Activated T-cell treated with anti-CD3 and anti-CD28 coated beads, Interleukin-2, amount 50 U/mL, for 4 hours (primary cell): ENCODE data around the gene FILIP1L. TPM values are rescaled to one million over a fixed set of nuclear protein-coding genes. Genes with fewer than 3 reads are reported as not detected.

ENCODE experiments used
- ATAC-seq, 2 donors: fragments of 200-7000 bp; cut with Tn5 transposase; one replicate each; pipeline ENCODE4 v1.10.0; 2021
- DNase-seq: peaks from one replicate; pipeline ENCODE4 v3.0.0-alpha.2; 2020
- H3K27me3 Mint-ChIP-seq: one replicate; pipeline ENCODE4 v1.8.0; 2021; ENCODE audit warnings: low read depth, mixed read lengths
- H3K36me3 Mint-ChIP-seq: one replicate; pipeline ENCODE4 v1.8.0; 2022; ENCODE audit warnings: mixed read lengths; ENCODE audit not compliant: insufficient read depth
- H3K4me1 Mint-ChIP-seq: one replicate; pipeline ENCODE4 v1.8.0; 2021; ENCODE audit warnings: low read depth, mixed read lengths
- H3K4me3 Mint-ChIP-seq: one replicate; pipeline ENCODE4 v1.8.0; 2021; ENCODE audit warnings: mild to moderate bottlenecking, moderate library complexity, mixed read lengths
- H3K9me3 Mint-ChIP-seq: one replicate; pipeline ENCODE4 v1.8.0; 2021; ENCODE audit warnings: mixed read lengths
- total RNA-seq, 3 donors: library from RNA; stranded (reverse); gene quantifications; one replicate each; pipeline ENCODE4 v1.2.1, GENCODE V29; 2021

Gene FILIP1L
- total RNA-seq, 3 donors from 2014 or later: 0.08 to 0.28 TPM; not detected in 1

- DNase-seq (no peak), ATAC-seq (no peak)
- Mint-ChIP-seq H3K27me3 (no peaks in the 10 kb centered on the region), H3K36me3 (peaks cover 15% of the 10 kb centered on the region), H3K4me3 (peak overlapping the region; percentile 98), H3K9me3 (no peaks in the 10 kb centered on the region), H3K4me1 (peaks cover 40% of the 10 kb centered on the region)
These were observed 295.5 kb downstream of the FILIP1L start for GRCh38 chr3:99818818-99819217.

GRCh38 chr3:99817437-99818240 lies 296.7 kb downstream of the FILIP1L start, which contains the start of gene CMSS1:
Gene CMSS1 (plus strand): TSS chr3:99817862.
- ATAC-seq (peak; percentile 95 to 96), DNase-seq (peak; percentile 98)
- H3K9me3 Mint-ChIP-seq: no peaks in the 10 kb centered on the region
- H3K27me3 Mint-ChIP-seq: no peaks in the 10 kb centered on the region
- H3K4me3 Mint-ChIP-seq: peak within 1 kb of the TSS; percentile 98
- peaks cover 35% of the 10 kb centered on the region for H3K4me1 Mint-ChIP-seq
- peaks cover 15% of the 10 kb centered on the region for H3K36me3 Mint-ChIP-seq

GRCh38 chr3:99817047-99817436 lies 297.3 kb downstream of the FILIP1L start:
- no peak for ATAC-seq
- Mint-ChIP-seq H3K27me3 (no peaks in the 10 kb centered on the region), H3K9me3 (no peaks in the 10 kb centered on the region), H3K4me3 (peak overlapping the region; percentile 98), H3K36me3 (peaks cover 15% of the 10 kb centered on the region), H3K4me1 (peaks cover 35% of the 10 kb centered on the region)
- DNase-seq: no peak

- Mint-ChIP-seq H3K36me3 (peaks cover 5% of the 10 kb centered on the region), H3K4me3 (no peak overlapping the region), H3K27me3 (no peaks in the 10 kb centered on the region), H3K9me3 (peaks cover 5% of the 10 kb centered on the region), H3K4me1 (no peaks in the 10 kb centered on the region)
- DNase-seq: no peak
- no peak for ATAC-seq
These were observed 303.9 kb downstream of the FILIP1L start for GRCh38 chr3:99810403-99810802.

- H3K4me1 Mint-ChIP-seq: no peaks in the 10 kb centered on the region
- DNase-seq: no peak
- peaks cover 5% of the 10 kb centered on the region for H3K36me3 Mint-ChIP-seq
- no peak overlapping the region for H3K4me3 Mint-ChIP-seq
- H3K9me3 Mint-ChIP-seq: peaks cover 6% of the 10 kb centered on the region
- H3K27me3 Mint-ChIP-seq: no peaks in the 10 kb centered on the region
- no peak for ATAC-seq
These were observed 304.7 kb downstream of the FILIP1L start for GRCh38 chr3:99809565-99809964.

GRCh38 chr3:99808163-99808794 lies 306.0 kb downstream of the FILIP1L start:
- Mint-ChIP-seq H3K9me3 (peaks cover 6% of the 10 kb centered on the region), H3K4me3 (no peak overlapping the region), H3K36me3 (peaks cover 7% of the 10 kb centered on the region), H3K27me3 (no peaks in the 10 kb centered on the region), H3K4me1 (no peaks in the 10 kb centered on the region)
- ATAC-seq (peak in 1 of 2 donors; percentile 28), DNase-seq (peak; percentile 23)

- DNase-seq (no peak), ATAC-seq (no peak)
- no peaks in the 10 kb centered on the region for H3K27me3 Mint-ChIP-seq
- H3K9me3 Mint-ChIP-seq: peaks cover 10% of the 10 kb centered on the region
- H3K36me3 Mint-ChIP-seq: peaks cover 10% of the 10 kb centered on the region
- no peaks in the 10 kb centered on the region for H3K4me1 Mint-ChIP-seq
- H3K4me3 Mint-ChIP-seq: no peak overlapping the region
These were observed 309.1 kb downstream of the FILIP1L start for GRCh38 chr3:99805160-99805559.

- Mint-ChIP-seq H3K4me3 (no peak overlapping the region), H3K36me3 (peaks cover 10% of the 10 kb centered on the region), H3K4me1 (no peaks in the 10 kb centered on the region), H3K27me3 (peaks cover 3% of the 10 kb centered on the region), H3K9me3 (peaks cover 10% of the 10 kb centered on the region)
- ATAC-seq (no peak), DNase-seq (no peak)
These were observed 311.0 kb downstream of the FILIP1L start for GRCh38 chr3:99803297-99803696.

GRCh38 chr3:99799422-99799821 lies 314.9 kb downstream of the FILIP1L start:
- Mint-ChIP-seq H3K36me3 (peaks cover 4% of the 10 kb centered on the region), H3K9me3 (peaks cover 4% of the 10 kb centered on the region), H3K27me3 (peaks cover 3% of the 10 kb centered on the region), H3K4me3 (no peak overlapping the region), H3K4me1 (no peaks in the 10 kb centered on the region)
- ATAC-seq: no peak
- DNase-seq: no peak

GRCh38 chr3:99795573-99795972 lies 318.7 kb downstream of the FILIP1L start:
- Mint-ChIP-seq H3K27me3 (peaks cover 5% of the 10 kb centered on the region), H3K9me3 (no peaks in the 10 kb centered on the region), H3K4me1 (no peaks in the 10 kb centered on the region), H3K4me3 (no peak overlapping the region), H3K36me3 (no peaks in the 10 kb centered on the region)
- ATAC-seq (no peak), DNase-seq (no peak)

GRCh38 chr3:99794485-99794884 lies 319.8 kb downstream of the FILIP1L start:
- H3K36me3 Mint-ChIP-seq: no peaks in the 10 kb centered on the region
- no peaks in the 10 kb centered on the region for H3K9me3 Mint-ChIP-seq
- no peak overlapping the region for H3K4me3 Mint-ChIP-seq
- H3K4me1 Mint-ChIP-seq: no peaks in the 10 kb centered on the region
- no peak for DNase-seq
- no peak for ATAC-seq
- H3K27me3 Mint-ChIP-seq: peaks cover 6% of the 10 kb centered on the region

- Mint-ChIP-seq H3K4me1 (no peaks in the 10 kb centered on the region), H3K27me3 (peaks cover 4% of the 10 kb centered on the region), H3K4me3 (no peak overlapping the region), H3K9me3 (no peaks in the 10 kb centered on the region), H3K36me3 (no peaks in the 10 kb centered on the region)
- DNase-seq: no peak
- ATAC-seq: peak; percentile 73 to 77
These were observed 325.1 kb downstream of the FILIP1L start for GRCh38 chr3:99789011-99789721.
